ENCODE data around the gene ALDH1A3.

ALDH1A3 gene

GRCh38 chr15:100901702-100902435, 22.2 kb downstream of the ALDH1A3 start:
- DNase-seq (ENCODE audit: low read depth): no peak

- no peak for DNase-seq (ENCODE audit: low read depth)
Measured at GRCh38 chr15:100902436-100903167, 23.0 kb downstream of the ALDH1A3 start.

- no peak for DNase-seq (ENCODE audit: low read depth)
Measured at GRCh38 chr15:100903168-100903554, 23.5 kb downstream of the ALDH1A3 start.

- DNase-seq (ENCODE audit: low read depth): no peak
Measured at GRCh38 chr15:100905850-100906249, 26.2 kb downstream of the ALDH1A3 start.

- no peak for DNase-seq (ENCODE audit: low read depth)
Measured at GRCh38 chr15:100908466-100908865, 28.8 kb downstream of the ALDH1A3 start.

- DNase-seq (ENCODE audit: low read depth): no peak
Measured at GRCh38 chr15:100909565-100909964, 29.9 kb downstream of the ALDH1A3 start.

DNA sequence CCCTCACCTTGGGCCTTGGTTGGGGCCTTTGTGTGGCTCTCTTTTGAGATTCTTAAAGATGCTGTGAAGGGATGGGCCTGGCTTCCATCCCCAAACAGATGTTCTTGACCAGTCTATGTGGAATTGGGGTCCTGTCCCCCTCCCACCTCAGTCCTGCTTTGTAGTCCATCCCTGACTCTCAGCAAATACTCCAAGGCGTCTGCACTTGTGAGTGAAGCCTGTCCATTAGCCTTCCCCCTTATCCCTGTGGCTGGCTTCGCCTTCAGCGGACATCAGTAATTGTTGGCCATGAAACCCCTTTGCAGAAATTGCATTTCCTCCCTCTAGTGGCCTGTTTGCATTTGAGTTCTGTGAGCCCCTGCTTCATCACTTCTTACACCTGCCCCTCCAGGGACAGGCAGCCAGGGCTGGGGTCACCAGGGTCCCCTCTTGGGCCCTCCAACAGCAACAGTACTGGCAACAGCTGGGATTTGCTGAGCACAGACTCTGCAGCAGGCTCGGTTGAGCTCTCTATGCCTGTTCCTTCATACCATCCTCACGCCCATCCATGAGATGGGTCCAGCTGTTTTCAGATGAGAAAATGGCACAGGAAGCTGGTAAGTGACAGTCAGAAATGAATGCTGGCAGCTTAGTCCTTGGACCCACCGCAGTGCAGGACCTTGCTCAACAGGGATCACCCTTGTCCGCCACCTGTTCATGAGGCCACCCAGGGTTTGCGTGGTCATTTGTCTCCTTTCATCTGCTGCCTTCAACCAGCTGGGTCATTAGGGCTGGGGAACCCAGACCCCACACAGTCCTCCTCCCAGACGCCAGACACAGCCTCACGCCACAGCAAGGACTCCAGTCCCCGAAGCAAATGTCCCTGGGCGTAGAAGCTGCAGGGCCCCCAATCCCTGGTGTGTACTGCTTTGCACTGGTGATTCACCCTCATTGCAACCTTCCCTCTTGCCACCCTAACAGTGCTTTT, 30.6 kb downstream of the ALDH1A3 start:
- DNase-seq (ENCODE audit: low read depth): no peak

DNA sequence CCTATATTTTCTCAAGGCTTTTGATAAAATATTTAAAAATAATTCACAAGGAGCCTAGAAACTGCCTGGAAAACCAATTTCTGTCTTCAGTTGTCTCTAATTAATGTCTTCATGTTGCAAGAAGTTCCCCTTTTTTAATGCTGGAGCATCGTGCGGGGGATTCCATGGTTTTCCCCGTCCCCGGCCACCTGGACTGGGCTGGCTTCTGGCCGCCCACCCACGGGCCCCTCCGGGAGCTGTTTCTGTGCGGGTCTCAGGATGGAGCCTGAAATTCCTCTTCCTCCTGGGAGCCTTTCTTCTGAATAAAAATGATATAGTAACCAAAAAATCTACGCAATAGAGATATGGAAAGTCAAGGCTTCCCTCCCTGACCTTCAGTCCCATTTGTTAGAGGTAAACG, 31.5 kb downstream of the ALDH1A3 start:
- no peak for DNase-seq (ENCODE audit: low read depth)

GRCh38 chr15:100913961-100914360, 34.3 kb downstream of the ALDH1A3 start:
- no peak for DNase-seq (ENCODE audit: low read depth)

- DNase-seq (ENCODE audit: low read depth): no peak
Measured at GRCh38 chr15:100914876-100915275, 35.2 kb downstream of the ALDH1A3 start.

DNA sequence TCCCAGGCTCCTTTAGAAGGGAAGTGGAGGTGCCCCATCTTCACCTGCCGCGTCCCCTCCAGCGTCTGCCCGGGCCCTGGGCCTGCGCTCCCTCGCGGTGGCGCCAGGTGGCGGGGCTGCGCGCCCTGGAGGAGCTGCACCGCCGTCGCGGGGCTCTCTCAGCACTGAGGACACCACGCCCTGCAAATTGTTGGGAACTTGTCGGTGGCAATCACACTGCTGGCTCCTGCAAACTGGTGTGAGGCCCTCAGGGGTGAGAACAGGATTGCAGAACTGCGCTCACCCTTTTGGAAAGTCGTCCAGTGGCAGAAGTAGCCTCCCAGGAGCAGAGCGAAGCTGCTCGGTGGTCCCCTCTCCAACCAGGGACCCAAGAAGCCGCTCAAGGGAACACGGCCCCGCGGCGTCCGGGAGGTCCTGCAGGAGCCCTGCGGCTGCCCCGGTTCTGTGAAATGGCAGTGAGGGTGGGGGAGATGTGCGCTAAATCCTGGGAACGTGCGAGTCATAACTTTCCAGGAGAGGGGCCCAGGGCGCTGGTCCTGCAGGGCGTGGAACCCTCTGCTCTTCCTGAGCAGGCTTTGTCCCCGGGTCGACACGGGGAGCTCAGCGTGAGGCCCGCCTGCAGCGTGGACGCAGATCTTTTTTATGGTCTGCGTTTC, 38.5 kb downstream of the ALDH1A3 start:
- DNase-seq (ENCODE audit: low read depth): peak; percentile 54

GRCh38 chr15:100918690-100919480, 39.3 kb downstream of the ALDH1A3 start, which contains the start of gene LRRK1:
Gene LRRK1 (plus strand): TSS chr15:100919357. CDS start chr15:100924633, 5,276 bp downstream.
- no peak for DNase-seq (ENCODE audit: low read depth)

DNA sequence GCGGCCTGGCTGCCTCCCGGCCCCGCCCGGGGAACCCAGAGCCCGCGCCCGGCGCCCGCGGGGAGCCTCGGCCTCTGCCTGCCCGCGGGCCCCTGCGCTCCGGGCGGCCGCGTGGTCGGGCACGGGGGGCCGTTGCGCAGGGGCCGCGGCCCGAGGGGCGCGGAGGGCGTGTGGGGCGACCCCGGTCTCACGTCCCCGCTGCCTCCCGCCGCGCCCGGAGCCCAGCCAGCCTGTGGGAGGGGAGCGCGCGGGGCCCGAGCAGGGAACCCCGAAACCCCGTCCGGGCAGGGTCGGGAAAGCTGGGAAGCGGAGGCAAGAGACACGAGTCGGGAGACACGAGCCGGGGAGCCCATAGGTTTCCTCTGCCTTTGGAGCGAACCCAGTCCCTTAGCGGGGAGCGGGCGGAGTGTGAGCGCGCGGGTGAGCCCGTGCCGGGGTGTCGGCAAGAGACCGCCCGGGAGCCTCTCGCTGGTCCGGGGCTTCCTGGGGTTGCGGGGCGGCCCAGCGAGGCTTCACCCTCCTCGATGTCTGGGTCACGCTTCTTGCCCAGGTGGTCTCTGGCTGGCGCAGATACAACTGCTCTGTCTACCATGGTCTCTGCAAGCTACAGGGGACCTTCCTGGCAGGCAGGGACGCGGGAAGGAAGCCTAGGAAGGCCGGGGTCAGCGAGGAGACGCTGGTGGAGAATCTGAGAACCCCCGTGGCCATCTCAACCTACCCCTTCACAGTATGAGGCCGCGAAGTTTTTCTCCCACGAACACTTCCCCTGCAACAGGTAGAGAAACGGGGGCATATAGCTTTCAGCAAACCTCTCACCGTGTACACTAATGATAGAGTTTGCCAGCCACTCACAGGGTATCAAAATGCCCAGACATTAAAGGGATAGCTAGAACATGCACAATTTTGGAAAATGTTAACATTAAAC, 40.1 kb downstream of the ALDH1A3 start:
- no peak for DNase-seq (ENCODE audit: low read depth)

DNA sequence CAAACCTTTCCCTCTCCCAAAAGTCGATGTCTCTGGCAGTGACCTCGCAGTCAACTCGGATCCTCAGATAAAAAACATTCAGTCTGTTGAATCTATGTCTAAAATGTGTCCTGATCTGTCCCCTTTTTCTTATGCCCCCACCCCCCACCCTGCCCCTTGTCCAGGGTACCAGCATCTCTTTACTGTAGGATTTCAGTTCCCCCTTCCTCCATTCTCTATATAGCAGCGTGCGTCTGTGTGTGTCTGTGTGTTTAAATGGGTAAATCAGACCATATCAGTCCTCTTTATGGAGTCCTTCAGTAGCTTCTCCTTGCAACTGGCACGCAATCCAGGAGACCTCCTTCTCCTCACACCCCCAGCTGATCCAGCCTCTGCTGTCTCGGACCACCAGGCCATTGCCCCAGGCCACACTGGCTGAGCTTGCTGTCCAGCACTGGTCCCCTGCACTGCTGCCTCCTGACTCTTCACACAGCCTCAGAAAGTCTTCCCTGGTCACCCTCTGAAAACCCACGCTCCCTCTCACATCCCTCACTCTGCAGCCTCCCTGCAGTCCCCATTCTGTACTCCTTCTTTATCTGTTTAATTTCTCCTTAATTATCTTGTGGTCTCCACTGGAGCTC, 41.0 kb downstream of the ALDH1A3 start:
- DNase-seq (ENCODE audit: low read depth): no peak

DNA sequence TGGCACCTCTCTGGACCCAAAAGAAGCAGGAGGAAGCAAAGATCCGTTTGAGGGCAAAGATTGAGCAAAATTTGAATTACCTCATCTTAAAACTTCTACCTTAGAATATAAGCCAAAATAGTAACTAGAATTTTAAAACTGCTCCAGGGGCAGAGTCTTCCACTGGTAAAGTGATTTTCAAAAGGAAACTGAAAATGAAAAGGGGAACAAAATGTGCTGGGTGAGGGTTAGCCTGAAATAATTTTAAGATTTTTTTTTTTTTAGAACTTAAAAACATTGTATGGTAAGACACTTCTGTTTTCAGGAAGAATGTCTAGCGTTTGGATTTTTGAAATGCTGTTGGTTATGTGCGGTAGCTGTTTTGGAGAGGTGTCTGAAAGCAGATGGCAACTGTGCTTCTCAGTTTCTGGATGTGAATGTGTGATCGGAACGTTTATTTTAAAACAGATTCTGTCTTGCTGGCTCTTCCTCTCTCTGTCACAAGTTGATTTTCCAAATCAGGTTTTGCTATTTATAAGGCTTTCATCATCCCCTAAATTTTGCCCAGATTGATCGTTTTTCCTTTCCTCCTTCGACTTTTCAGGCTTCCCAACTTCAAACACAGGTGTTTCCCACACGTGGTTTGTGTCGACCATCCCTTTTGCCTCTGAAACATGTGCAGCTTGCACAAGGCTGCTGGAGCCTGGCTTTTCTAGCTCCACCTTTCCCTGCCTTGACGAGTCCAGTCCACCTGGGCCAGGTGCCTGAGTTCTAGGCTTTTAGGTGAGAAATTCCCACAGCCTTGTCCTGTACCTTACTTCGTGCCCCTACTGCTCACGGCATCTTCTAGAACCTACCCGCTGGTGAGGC, 42.8 kb downstream of the ALDH1A3 start:
- no peak for DNase-seq (ENCODE audit: low read depth)

DNA sequence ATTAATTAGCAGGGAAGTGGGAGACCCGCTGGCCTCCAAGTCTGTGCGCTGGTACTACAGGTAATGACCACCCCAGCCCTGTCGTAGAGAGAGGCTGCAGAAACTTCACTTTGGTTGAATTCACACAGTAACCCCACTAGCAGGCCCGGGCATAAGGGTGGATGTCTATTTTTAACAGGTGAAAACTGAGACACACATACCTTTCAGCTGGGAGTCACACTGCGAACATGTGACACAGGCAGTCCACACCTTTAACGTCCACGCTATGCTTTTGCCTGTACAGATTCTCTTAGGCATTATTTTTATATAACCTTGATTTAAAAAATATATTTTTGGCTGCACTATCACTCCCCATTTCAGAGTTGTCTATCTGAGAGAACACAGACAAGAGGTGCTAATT, 43.4 kb downstream of the ALDH1A3 start:
- no peak for DNase-seq (ENCODE audit: low read depth)

DNA sequence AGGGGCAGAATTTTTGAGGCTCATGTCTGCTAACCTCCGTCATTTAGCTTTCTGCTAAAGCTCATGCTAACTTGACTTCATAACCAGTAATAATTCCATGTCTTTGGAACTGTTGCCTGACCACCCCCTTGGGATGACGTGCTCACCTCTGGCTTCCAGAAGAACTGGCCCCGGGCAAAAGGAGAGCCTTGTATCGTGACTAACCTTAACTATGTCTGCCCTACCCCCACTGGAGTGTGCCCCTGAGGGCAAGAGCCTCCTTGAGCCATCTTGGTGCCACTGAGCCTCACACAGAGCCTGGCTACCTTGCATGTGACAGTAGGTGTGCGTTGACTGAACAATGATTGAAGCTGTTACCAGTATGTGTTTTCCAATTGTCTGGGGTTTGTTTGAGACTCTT, 44.3 kb downstream of the ALDH1A3 start:
- DNase-seq (ENCODE audit: low read depth): no peak

DNA sequence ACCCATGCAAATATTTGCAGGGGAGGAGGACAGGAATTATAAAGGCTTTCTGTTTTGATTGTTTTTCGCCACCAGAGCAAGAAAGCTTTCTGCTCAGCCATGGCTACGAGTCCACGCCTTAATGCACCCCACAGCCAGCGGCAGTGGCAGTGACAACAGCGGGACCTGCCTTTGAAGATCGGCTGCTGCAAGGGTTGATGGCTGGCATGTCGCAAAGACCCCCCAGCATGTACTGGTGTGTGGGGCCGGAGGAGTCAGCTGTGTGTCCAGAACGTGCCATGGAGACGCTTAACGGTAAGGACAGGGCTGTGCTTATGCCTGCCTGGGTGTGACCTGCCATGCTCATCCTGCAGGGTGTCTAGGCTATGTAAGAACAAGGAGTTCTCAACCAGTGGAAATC, 44.8 kb downstream of the ALDH1A3 start:
- DNase-seq (ENCODE audit: low read depth): no peak

GRCh38 chr15:100925480-100925879, 45.8 kb downstream of the ALDH1A3 start:
- DNase-seq (ENCODE audit: low read depth): no peak

Data from activated T-cell treated with anti-CD3 and anti-CD28 coated beads for 1 hour (primary cell).